SK-N-SH treated with all-trans-retinoic acid at 6 μM for 48 hours (cell line): ENCODE data around the gene FOXRED1.

Source experiments
- ATAC-seq: fragments of 200-7000 bp; cut with Tn5 transposase; 3 replicates; pipeline ENCODE4 v1.9.1; 2020; ENCODE audit warnings: mild to moderate bottlenecking, moderate library complexity
- ARNTL ChIP-seq: fragments of 450-650 bp; formaldehyde crosslinking; IDR thresholded peaks from 2 replicates; pipeline ENCODE4 v1.5.0; 2020; ENCODE audit warnings: low read depth, mild to moderate bottlenecking, moderate library complexity, borderline replicate concordance
- BACH2 ChIP-seq: fragments of 250-450 bp; sonication (Bioruptor Pico); IDR thresholded peaks from 2 replicates; pipeline ENCODE4 v1.9.0; 2021; ENCODE audit warnings: mild to moderate bottlenecking, borderline replicate concordance
- CREB5 ChIP-seq: fragments of 250-450 bp; sonication (Bioruptor Pico); IDR thresholded peaks from 2 replicates; pipeline ENCODE4 v1.5.1; 2020; ENCODE audit warnings: low read depth, mild to moderate bottlenecking, moderate library complexity
- ESRRG ChIP-seq: fragments of 250-450 bp; sonication (Bioruptor Pico); IDR thresholded peaks from 2 replicates; pipeline ENCODE4 v1.6.1; 2021; ENCODE audit warnings: mild to moderate bottlenecking
- ISL1 ChIP-seq: fragments of 250-450 bp; sonication (Bioruptor Pico); IDR thresholded peaks from 2 replicates; pipeline ENCODE4 v2.1.2; 2022; ENCODE audit warnings: mild to moderate bottlenecking, moderate library complexity
- OSR1 ChIP-seq: fragments of 250-450 bp; sonication (Bioruptor Pico); IDR thresholded peaks from 2 replicates; pipeline ENCODE4 v1.8.0; 2022; ENCODE audit warnings: moderate library complexity, mild to moderate bottlenecking, inconsistent platforms
- PATZ1 ChIP-seq: fragments of 250-450 bp; sonication (Bioruptor Pico); IDR thresholded peaks from 2 replicates; pipeline ENCODE4 v1.8.0; 2020; ENCODE audit warnings: mild to moderate bottlenecking, moderate library complexity, borderline replicate concordance
- POU6F1 ChIP-seq: fragments of 250-450 bp; sonication (Bioruptor Pico); IDR thresholded peaks from 2 replicates; pipeline ENCODE4 v1.8.0; 2021; ENCODE audit warnings: low read depth, mild to moderate bottlenecking, moderate library complexity, borderline replicate concordance
- PPARA ChIP-seq: fragments of 250-450 bp; sonication (Bioruptor Pico); IDR thresholded peaks from 2 replicates; pipeline ENCODE4 v1.5.0; 2020; ENCODE audit warnings: mild to moderate bottlenecking, borderline replicate concordance
- RARB ChIP-seq: fragments of 250-450 bp; sonication (Bioruptor Pico); IDR thresholded peaks from 2 replicates; pipeline ENCODE4 v1.8.0; 2021; ENCODE audit warnings: mild to moderate bottlenecking, moderate library complexity
- TCF4 ChIP-seq: fragments of 250-450 bp; sonication (Bioruptor Pico); IDR thresholded peaks from 2 replicates; pipeline ENCODE4 v1.8.0; 2021; ENCODE audit warnings: mild to moderate bottlenecking, moderate library complexity, borderline replicate concordance
- TOX ChIP-seq: fragments of 250-450 bp; sonication (Bioruptor Pico); IDR thresholded peaks from 2 replicates; pipeline ENCODE4 v1.8.0; 2021; ENCODE audit warnings: mild to moderate bottlenecking, moderate library complexity, borderline replicate concordance
- ZC3H10 ChIP-seq: fragments of 250-450 bp; sonication (Bioruptor Pico); IDR thresholded peaks from 2 replicates; pipeline ENCODE4 v1.5.1; 2021; ENCODE audit warnings: mild to moderate bottlenecking, moderate library complexity
- ZFP30 ChIP-seq: fragments of 450-650 bp; formaldehyde crosslinking; IDR thresholded peaks from 2 replicates; pipeline ENCODE4 v1.5.0; 2022; ENCODE audit warnings: mild to moderate bottlenecking, moderate library complexity
- ZNF70 ChIP-seq: fragments of 450-650 bp; formaldehyde crosslinking; IDR thresholded peaks from 2 replicates; pipeline ENCODE4 v1.5.0; 2020; ENCODE audit warnings: mild to moderate bottlenecking, moderate library complexity
- ZNF8 ChIP-seq: fragments of 450-650 bp; formaldehyde crosslinking; IDR thresholded peaks from 2 replicates; pipeline ENCODE4 v1.5.0; 2020; ENCODE audit warnings: mild to moderate bottlenecking, moderate library complexity
- TF ChIP-seq, protein P1 (sequence below): fragments of 250-450 bp; sonication (Bioruptor Pico); IDR thresholded peaks from 2 replicates; pipeline ENCODE4 v1.5.1; 2021; ENCODE audit warnings: mild to moderate bottlenecking, moderate library complexity

The FOXRED1 gene

DNA sequence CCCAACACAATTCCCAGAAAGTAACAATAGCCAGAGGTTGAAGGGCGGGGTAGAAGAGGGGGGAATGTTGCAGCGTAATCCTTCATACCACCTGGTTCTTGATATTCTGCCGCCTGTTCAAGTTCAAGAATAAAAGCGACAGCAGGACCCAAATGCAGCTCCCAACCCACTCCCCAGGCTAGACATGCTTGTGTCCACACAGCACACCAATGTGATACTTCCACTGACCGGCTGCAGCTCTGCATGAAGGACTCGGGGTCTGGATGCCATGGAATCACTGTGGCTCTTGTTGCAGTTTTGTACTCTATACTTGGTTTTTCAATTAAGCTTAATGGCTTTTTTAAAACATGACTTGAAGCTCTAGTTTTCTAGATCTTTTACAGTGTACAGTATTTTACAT, 6.7 kb upstream of the FOXRED1 start:
- ATAC-seq = no peak
- TF ChIP-seq PATZ1 (CRISPR knock-in tag) = no peak
- no peak for TF ChIP-seq ZNF70
- no peak for TF ChIP-seq BACH2 (CRISPR knock-in tag)
- TF ChIP-seq ZNF8 (CRISPR knock-in tag) = no peak
- no peak for TF ChIP-seq ZFP30
- TF ChIP-seq ARNTL = no peak
- no peak for TF ChIP-seq TOX (CRISPR knock-in tag)
- TF ChIP-seq, protein P1, sequence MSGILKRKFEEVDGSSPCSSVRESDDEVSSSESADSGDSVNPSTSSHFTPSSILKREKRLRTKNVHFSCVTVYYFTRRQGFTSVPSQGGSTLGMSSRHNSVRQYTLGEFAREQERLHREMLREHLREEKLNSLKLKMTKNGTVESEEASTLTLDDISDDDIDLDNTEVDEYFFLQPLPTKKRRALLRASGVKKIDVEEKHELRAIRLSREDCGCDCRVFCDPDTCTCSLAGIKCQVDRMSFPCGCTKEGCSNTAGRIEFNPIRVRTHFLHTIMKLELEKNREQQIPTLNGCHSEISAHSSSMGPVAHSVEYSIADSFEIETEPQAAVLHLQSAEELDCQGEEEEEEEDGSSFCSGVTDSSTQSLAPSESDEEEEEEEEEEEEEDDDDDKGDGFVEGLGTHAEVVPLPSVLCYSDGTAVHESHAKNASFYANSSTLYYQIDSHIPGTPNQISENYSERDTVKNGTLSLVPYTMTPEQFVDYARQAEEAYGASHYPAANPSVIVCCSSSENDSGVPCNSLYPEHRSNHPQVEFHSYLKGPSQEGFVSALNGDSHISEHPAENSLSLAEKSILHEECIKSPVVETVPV (CRISPR knock-in tag) = no peak
- no peak for TF ChIP-seq ZC3H10 (CRISPR knock-in tag)
- TF ChIP-seq ISL1 (CRISPR knock-in tag) = no peak
- TF ChIP-seq CREB5 (CRISPR knock-in tag) = no peak
- TF ChIP-seq RARB (CRISPR knock-in tag) = no peak
- TF ChIP-seq PPARA (CRISPR knock-in tag) = no peak
- no peak for TF ChIP-seq OSR1 (CRISPR knock-in tag)
- no peak for TF ChIP-seq POU6F1 (CRISPR knock-in tag)

DNA sequence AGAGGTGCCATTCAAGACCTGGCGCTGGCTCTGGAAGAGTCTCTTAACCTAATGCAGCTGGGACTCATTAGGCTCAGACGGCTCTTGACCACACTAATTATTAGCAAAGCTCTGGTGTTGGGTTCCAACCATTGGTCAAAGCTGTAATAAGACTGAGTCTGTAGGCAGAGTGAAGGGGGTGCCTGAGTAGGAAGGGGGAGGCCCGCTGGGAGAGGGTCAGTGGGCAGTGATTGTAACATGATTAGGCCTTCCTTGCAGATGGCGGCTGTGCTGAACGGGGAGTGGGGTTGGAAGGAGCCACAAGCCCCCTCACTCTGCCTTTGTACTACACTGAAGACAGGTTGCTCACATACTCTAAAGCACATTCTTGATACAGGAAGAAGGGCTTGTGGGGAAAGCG, 5.5 kb upstream of the FOXRED1 start:
- no peak for ATAC-seq

DNA sequence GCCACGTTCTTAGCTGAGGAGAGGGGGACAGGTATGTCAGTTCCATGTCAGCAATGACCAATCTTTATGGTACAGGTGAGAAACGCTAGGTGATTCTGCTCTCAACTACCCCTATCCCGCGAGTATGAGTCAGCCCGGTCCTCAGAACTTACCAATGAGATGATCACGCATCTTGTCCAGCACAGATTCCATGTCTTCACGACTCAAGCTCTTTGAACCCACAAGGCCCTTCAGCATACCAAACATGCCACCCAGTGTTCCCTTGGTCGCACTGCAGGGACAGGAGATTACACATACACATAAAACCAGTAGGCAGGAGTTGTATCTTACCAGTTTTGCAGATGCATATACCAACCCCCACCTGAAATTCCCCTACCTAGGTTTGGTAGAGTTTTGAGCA, 3.1 kb upstream of the FOXRED1 start:
- no peak for ATAC-seq
- TF ChIP-seq ISL1 (CRISPR knock-in tag) = no peak
- no peak for TF ChIP-seq BACH2 (CRISPR knock-in tag)
- no peak for TF ChIP-seq PATZ1 (CRISPR knock-in tag)
- no peak for TF ChIP-seq ESRRG
- no peak for TF ChIP-seq POU6F1 (CRISPR knock-in tag)

More for the DNA sequence above, 5.5 kb upstream of the FOXRED1 start:
- TF ChIP-seq TCF4 (CRISPR knock-in tag) (no peak), ARNTL (no peak), ISL1 (CRISPR knock-in tag) (no peak), ZC3H10 (CRISPR knock-in tag) (no peak), POU6F1 (CRISPR knock-in tag) (no peak), CREB5 (CRISPR knock-in tag) (no peak), ZNF70 (no peak)
